OCI-LY3 (cell line): Measurements from ENCODE around the gene NDFIP2.
A peak's percentile ranks its signal among the peaks of the same experiment; 100 is the strongest.

Experiments
- H2AFZ ChIP-seq: fragments of 200-600, 300-600 bp; shearing (Covaris generic); 2 replicates; pipeline ENCODE4 v1.6.0; 2014; ENCODE audit warnings: antibody characterized with exemption, low read depth, low read length
- H3K27ac ChIP-seq: fragments of 200-600, 300-600 bp; sonication (generic); 2 replicates; pipeline ENCODE4 v1.5.1; 2014; ENCODE audit warnings: mild to moderate bottlenecking, low read length, moderate library complexity, mixed read lengths
- H3K27me3 ChIP-seq: fragments of 200-600, 300-600 bp; sonication (generic); 2 replicates; pipeline ENCODE4 v1.6.1; 2014; ENCODE audit warnings: low read depth, low read length, mixed read lengths
- H3K36me3 ChIP-seq: fragments of 200-600, 300-600 bp; sonication (generic); replicated peaks from 2 replicates; pipeline ENCODE3; 2014; ENCODE audit warnings: low read depth, low read length, mixed read lengths
- H3K4me1 ChIP-seq: fragments of 300-600, 200-600 bp; sonication (generic); 2 replicates; pipeline ENCODE4 v1.6.1; 2014; ENCODE audit warnings: low read length, mixed read lengths
- H3K4me2 ChIP-seq: fragments of 200-600, 300-600 bp; sonication (generic); 2 replicates; pipeline ENCODE4 v1.6.1; 2014; ENCODE audit warnings: low read length, mixed read lengths
- H3K4me3 ChIP-seq: fragments of 300-600, 200-600 bp; sonication (generic); 2 replicates; pipeline ENCODE4 v1.5.1; 2014; ENCODE audit warnings: antibody characterized with exemption, mild to moderate bottlenecking, low read length, moderate library complexity
- H3K79me2 ChIP-seq: fragments of 300-600, 200-600 bp; shearing (Covaris generic); 2 replicates; pipeline ENCODE4 v1.6.1; 2014; ENCODE audit warnings: mild to moderate bottlenecking, low read length, mixed read lengths
- H3K9ac ChIP-seq: fragments of 300-600, 200-600 bp; shearing (Covaris generic); 2 replicates; pipeline ENCODE4 v1.6.0; 2014; ENCODE audit warnings: mild to moderate bottlenecking, low read length, moderate library complexity
- H3K9me3 ChIP-seq: fragments of 200-600, 300-600 bp; shearing (Covaris generic); 2 replicates; pipeline ENCODE4 v1.6.1; 2014; ENCODE audit warnings: low read length, mixed read lengths; ENCODE audit not compliant: insufficient read depth
- H4K20me1 ChIP-seq: fragments of 200-600, 300-600 bp; sonication (generic); 2 replicates; pipeline ENCODE4 v1.6.1; 2016; ENCODE audit warnings: low read length, mixed read lengths; ENCODE audit not compliant: insufficient read depth
- CTCF ChIP-seq: fragments of 200-600, 300-600 bp; sonication (generic); IDR thresholded peaks from 2 replicates; pipeline ENCODE4 v1.5.1; 2014; ENCODE audit warnings: antibody characterized with exemption, low read length, low read depth
- EZH2phosphoT487 ChIP-seq: fragments of 200-600 bp; shearing (Covaris generic); IDR thresholded peaks from 2 replicates; pipeline ENCODE4 v1.6.1; 2018; ENCODE audit warnings: antibody characterized with exemption, mixed run types, low read depth

NDFIP2 gene

GRCh38 chr13:79491715-79492114, 10.8 kb downstream of the NDFIP2 start:
- no peak overlapping the region for H3K4me3 ChIP-seq
- H3K4me2 ChIP-seq, result no peak overlapping the region
- H3K79me2 ChIP-seq, result peaks cover 75% of the 10 kb centered on the region
- H3K9ac ChIP-seq, result no peak overlapping the region
- no peaks in the 10 kb centered on the region for H3K9me3 ChIP-seq
- peaks cover 7% of the 10 kb centered on the region for H3K4me1 ChIP-seq
- H3K27me3 ChIP-seq, result no peaks in the 10 kb centered on the region
- no peak overlapping the region for H3K27ac ChIP-seq
- no peak for TF ChIP-seq CTCF
- no peak for TF ChIP-seq EZH2phosphoT487
- H3K36me3 ChIP-seq, result no peaks in the 10 kb centered on the region
- no peak overlapping the region for H2AFZ ChIP-seq
- H4K20me1 ChIP-seq, result peaks cover 13% of the 10 kb centered on the region

DNA sequence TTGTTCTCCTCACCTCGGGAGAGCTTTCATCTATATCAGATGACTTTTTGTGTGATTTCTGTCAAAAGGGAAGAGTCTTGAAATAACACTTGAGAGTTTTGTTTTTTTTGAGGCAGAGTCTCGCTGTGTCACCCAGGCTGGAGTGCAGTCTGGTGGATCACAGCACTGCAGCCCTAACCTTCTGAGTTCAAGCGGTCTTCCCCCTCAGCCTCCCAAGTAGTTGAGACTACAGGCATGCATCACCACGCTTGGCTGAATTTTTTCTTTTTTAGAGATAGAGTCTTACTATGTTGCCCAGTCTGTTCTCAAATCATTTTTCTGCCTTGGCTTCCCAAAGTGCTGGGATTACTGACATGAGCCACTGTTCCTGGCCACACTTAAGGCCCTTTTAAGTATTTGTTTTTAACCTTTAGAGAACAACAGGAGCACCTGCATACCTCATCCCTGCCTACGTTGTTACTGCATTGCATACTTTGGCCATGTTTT, 11.4 kb downstream of the NDFIP2 start:
- H3K4me2 ChIP-seq, result no peak overlapping the region

DNA sequence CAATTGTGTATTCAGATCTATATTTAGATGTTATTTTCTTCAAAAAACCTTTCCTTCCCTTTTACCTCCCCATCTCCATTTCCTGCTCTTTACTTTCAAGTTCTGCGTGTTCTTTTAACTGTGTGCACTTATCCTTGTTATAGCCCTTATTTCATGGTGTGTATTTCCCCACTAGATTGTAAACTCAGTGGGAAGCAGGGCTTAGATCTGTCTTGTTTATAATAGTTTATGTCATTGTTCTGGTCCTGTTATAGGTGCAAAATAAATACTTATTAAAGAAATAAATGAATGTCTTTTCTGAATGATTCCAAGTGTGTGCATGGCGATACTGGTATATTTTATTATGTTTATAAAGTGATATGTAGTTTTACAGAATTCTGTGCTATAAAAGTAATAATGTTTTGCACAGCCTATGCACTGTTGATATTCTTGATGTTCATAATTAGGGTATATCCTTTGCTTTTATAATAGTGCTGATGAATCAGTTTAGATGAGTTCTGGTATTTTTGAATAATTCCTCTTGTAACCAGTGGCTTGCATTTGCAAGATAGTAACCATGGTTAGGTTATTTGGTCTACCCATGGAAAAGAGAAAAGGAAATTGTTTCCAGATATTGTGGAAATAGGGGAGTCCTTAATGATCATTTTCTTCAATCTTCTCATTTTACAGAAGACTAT, 12.1 kb downstream of the NDFIP2 start:
- Histone ChIP-seq H3K79me2 (peaks cover 72% of the 10 kb centered on the region), H3K27me3 (no peaks in the 10 kb centered on the region), H3K27ac (no peak overlapping the region), H4K20me1 (peaks cover 13% of the 10 kb centered on the region), H3K4me3 (no peak overlapping the region), H2AFZ (no peak overlapping the region), H3K9ac (no peak overlapping the region), H3K4me2 (no peak overlapping the region), H3K4me1 (peaks cover 7% of the 10 kb centered on the region), H3K9me3 (no peaks in the 10 kb centered on the region), H3K36me3 (no peaks in the 10 kb centered on the region)
- no peak for TF ChIP-seq CTCF
- no peak for TF ChIP-seq EZH2phosphoT487

More for the DNA sequence above, 11.4 kb downstream of the NDFIP2 start:
- no peaks in the 10 kb centered on the region for H3K36me3 ChIP-seq
- no peaks in the 10 kb centered on the region for H3K27me3 ChIP-seq
- no peak overlapping the region for H3K9ac ChIP-seq
- H4K20me1 ChIP-seq, result peaks cover 13% of the 10 kb centered on the region
- H3K79me2 ChIP-seq, result peaks cover 75% of the 10 kb centered on the region
- no peak for TF ChIP-seq EZH2phosphoT487
- TF ChIP-seq CTCF, result no peak
- H3K4me3 ChIP-seq, result no peak overlapping the region
- peaks cover 7% of the 10 kb centered on the region for H3K4me1 ChIP-seq
- no peak overlapping the region for H3K27ac ChIP-seq
- H2AFZ ChIP-seq, result no peak overlapping the region
- H3K9me3 ChIP-seq, result no peaks in the 10 kb centered on the region

DNA sequence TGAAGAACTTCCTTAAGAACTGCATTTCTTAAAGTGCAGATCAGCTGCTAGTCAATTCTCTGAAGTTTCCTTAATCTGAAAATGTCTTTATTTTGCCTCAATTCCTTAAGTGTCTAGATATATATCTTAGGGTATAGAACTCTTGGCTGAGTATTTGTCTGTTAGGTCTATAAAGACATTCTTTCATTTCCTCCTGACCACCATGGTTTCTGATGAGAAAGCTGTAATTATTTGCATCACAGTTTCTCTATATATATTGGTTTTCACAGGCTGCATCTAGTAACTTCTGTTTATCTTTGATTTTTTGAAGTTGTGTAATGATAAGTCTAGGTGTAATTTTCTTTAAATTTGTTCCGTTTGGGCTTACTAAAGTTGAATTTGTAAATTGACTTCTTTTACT, 15.2 kb downstream of the NDFIP2 start:
- H3K4me1 ChIP-seq, result peaks cover 7% of the 10 kb centered on the region
- H3K27ac ChIP-seq, result no peak overlapping the region
- no peaks in the 10 kb centered on the region for H3K36me3 ChIP-seq
- peak overlapping the region; percentile 37 for H3K4me2 ChIP-seq
- H3K9me3 ChIP-seq, result no peaks in the 10 kb centered on the region
- TF ChIP-seq CTCF (no peak), EZH2phosphoT487 (no peak)
- H3K27me3 ChIP-seq, result no peaks in the 10 kb centered on the region
- no peak overlapping the region for H3K4me3 ChIP-seq
- H3K79me2 ChIP-seq, result peaks cover 47% of the 10 kb centered on the region
- H3K9ac ChIP-seq, result no peak overlapping the region
- H2AFZ ChIP-seq, result no peak overlapping the region
- H4K20me1 ChIP-seq, result peaks cover 4% of the 10 kb centered on the region
